GM18867 (cell line): ENCODE data around the gene NR0B2.
"Not testable (repeated sequence)": the region's sequence is repeated elsewhere in the genome, so short reads cannot be mapped to it uniquely, and the experiment has no call there.

ENCODE experiments used
- ATAC-seq: cut with Tn5 transposase; IDR thresholded peaks from one replicate; pipeline ENCODE4 v1.9.1; 2021; ENCODE audit warnings: mild to moderate bottlenecking, moderate library complexity; ENCODE audit not compliant: unreplicated experiment

Gene NR0B2

DNA sequence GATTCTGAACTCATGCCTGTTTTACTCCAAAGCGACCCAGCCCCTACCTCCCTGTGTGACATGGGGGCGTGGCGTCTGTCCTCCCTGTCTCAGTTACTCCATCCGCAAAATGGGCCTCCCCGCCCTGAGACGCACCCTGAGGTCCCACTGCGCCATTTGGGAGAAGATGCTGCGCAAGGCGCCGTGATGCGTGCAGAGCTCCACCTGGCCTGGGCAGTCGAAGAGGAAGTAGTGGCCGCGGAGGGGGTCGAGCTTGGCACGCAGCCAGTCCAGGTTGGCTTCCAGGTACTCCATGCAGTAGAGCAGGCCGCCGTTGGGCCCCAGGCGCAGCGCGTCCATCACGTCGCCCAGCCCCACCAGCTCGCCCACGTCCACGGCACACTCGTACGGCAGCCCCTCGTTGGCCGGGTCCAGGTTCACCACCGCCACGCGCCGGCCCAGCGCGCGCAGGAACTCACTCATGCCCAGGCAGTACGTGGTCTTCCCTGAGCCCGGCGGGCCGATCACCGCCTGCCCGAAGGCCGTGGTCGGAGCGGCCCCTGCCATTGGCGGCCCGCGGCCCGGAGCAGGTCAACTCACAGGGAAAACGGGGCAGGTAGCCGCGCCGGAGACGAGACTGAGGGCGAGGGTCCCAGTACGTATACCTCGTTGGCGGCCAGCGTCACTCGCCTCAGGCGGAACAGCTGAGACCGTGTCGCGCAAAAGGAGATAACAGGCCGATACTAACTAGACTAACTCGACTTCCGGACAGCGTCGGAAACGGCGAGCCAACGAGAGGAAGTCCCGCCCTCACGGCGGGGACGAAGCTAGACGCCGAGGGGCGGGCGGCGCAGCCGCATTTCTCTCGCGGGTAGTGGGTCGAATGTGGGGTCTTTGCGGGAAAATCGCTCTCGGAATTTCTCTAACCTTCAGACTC lies 24.0 kb downstream of the NR0B2 start, which contains the start of gene GPN2:
TSS of gene GPN2 (minus strand) at position 733 of the 916 bp plus-strand sequence. CDS start at position 546, 187 bp downstream.
- peak; percentile 82 for ATAC-seq

DNA sequence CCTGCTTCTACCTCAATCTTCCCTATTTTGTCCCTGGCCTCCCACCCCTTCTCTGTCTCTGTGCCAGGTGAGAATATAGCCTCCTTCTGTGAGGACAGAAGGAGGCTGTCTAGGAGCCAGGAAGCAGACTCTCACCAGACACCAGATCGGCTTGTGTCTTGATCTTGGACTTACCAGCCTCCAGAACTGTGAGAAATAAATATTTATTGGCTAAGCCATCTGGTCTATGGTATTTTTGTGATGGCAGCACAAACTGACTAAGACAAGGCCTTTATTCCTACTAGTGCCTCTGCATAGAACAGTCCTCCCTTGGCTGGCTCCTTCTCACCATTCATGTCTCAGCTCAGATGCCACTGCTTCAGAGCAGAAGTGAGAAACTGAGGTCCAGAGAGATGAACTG lies 25.5 kb downstream of the NR0B2 start:
- no peak for ATAC-seq

DNA sequence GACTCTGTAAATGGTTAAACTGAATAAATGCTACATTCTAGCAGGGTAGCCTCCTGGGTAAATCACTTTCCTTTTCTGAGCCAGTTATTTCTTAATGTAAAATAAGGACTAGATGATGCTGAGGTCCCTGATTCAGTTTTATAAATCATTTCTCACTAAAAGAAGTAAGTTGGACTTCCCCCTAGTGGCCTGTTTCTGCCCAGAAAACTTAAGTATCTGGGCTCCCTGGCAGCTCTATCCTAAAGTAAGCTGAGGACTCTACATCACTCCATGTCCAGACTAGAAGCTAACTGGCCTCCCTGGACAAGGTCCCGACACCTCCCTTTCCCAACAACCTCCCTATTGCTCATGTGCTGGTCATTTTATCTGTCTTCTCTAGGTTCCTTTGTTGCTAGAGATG lies 26.6 kb downstream of the NR0B2 start:
- ATAC-seq = no peak

DNA sequence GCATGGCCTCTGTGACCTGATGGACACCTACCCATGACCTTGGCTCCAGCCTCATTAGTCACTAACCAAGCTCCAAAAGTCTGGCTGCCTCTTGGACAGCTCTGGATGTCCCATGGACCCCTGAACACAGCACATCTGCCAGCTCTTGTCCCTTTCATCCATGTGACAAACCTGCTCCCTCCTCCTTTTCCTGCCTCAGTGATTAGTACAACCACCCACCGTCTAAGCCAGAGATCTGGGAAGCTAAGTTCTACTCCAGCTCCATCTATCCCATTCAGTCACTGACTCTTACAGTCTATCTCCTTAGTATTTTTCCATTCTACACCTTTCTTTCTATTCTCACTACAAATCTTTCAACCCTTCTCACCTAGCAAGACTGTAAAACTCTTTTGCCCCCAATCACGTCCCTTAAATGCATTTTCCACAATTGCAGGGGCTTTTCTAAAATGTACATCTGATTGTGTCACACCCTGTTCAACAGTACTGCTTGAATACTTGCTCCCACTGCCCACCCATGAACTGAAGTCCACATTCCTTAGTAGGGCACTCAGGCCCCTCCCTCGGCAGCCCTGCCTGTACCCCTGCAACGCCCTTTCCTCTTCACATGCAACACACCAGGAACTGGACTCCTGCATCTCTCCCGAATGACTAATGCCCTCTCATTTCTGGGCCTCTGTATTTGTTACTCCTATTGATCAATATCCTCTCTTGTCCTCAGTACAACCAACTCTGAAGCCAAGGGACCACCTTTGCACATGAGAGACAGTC lies 30.9 kb downstream of the NR0B2 start:
- ATAC-seq = no peak

DNA sequence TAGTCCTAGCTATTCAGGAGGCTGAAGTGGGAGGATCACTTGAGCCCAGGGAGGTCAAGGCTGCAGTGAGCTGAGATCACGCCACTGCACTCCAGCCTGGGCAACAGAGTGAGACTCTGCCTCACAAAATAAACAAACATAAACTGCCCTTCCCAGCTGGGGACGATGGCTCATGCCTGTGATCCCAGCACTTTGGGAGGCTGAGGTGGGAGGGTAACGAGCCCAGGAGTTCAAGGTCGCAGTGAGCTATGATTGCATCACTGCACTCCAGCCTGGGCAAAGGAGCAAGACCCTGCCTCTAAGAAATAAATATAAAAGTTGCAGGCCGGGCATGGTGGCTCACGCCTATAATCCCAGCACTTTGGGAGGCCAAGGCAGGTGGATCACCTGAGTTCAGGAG lies 32.2 kb downstream of the NR0B2 start:
- not testable (repeated sequence) for ATAC-seq

DNA sequence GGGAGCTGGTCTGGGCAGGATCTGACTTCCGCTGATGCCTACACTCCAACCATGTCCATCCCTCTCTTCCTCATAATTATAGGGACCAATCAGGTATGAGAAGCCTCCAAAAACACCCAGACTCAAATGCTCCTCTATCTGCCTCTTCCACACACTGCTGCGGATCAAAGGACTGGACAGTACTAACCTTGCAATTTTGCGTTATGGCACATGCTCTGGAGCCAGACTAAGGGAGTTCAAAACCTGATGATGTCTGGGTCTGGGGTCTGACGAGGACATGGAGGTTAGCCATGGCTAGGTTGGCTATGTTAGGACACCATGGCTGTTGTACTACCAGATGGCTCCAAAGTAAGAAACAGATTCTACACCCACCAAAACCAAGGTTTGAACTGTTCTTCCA lies 34.0 kb downstream of the NR0B2 start:
- no peak for ATAC-seq

DNA sequence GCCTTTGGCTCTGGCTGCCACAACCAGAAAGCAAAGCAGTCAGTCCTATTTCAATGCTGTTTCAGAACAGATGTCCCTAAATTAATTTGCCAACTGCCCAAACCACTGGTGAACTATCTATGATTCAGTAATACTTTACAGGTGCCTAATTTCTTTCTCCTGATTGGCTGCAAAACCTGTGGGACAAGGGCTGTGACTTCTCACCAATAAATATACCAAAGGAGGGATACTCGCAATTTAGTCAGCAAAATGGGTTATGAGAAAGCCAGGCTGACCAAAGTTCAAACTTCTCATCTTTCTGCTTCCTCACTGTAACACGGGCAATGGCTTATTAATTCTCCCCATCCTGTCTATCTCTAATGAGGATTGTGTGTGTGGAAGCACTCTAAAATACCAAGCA lies 36.4 kb downstream of the NR0B2 start:
- no peak for ATAC-seq

DNA sequence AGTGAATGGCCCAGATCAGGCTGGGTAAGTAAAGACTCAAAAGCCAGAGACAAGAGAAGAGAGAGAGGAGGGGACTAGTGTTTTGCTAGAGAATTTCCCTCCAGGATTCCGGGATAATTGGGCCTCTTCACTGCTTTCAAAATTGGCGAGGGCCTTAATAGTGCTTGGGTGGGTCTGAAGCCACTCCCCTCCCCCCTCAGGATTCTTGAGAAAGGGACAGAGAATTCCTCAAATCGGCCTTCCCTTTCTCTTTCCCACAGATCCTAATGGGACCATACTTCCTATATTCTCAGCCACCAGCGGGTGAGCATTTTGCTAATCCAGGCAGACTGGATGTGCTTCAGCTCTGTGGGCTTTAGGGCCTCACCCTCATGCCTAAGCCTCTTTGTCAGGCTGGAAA lies 38.9 kb downstream of the NR0B2 start:
- ATAC-seq = no peak

DNA sequence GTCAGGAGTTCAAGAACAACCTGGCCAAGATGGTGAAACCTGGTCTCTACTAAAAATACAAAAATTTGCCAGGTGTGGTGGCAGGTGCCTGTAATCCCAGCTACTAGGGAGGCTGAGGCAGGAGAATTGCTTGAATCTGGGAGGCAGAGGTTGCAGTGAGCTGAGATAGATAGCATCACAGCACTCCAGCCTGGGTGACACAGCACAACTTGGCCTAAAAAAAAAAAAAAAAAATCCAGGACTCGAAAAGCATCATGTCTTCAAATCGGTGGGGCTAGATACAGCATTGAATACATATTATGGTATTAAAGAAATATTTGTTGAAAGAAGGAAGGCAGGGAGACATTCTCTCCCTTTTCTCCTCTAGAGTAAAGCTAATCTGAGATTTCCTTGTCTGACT lies 40.7 kb downstream of the NR0B2 start:
- not testable (repeated sequence) for ATAC-seq

DNA sequence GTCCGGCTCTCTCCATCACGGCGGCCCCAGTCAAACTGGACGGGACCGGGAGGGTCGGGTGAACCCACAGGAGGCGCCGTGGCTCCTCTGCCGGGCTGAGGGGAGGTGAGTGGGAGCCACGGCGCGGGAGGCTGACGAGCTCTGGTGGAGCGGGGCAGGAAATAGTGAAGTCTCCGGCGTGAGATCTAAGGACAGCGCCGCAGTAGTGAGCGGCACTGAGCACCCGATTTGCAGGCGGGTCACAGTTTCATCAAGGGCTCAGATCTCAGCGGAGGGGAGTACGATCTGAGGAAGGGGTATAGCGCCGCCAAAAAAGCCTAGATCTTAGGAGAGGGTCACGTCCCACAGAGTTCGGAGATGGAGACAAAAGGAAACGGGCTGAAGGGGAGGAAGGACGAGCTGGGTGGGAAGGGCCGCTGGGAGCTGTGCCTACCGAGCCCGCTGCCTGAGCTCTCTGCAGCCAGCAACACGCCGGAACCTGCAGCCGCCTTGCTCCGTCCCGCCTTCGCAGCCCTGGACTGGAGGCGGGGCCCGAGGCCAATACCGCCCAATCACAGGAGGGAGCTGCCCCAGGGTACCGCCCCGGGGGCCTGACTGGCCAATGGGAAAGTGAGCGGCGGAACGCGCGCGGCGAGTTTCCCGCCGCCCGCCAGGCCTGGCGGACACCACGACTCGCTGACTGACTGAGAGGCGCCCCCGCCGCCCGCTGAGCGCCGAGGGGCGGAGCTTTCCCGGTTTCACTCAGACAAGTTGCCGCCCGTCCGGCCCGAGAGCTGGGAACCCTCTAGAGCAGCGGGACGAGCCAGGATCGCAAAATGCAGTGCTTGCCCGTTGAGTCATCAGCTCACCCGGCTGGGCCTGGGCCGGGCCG lies 48.9 kb downstream of the NR0B2 start:
- ATAC-seq = peak; percentile 91

DNA sequence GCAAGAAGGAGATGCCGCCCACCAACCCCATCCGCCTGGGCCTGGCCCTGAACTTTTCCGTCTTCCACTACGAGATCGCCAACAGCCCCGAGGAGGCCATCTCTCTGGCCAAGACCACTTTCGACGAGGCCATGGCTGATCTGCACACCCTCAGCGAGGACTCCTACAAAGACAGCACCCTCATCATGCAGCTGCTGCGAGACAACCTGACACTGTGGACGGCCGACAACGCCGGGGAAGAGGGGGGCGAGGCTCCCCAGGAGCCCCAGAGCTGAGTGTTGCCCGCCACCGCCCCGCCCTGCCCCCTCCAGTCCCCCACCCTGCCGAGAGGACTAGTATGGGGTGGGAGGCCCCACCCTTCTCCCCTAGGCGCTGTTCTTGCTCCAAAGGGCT lies 50.1 kb downstream of the NR0B2 start:
- no peak for ATAC-seq

DNA sequence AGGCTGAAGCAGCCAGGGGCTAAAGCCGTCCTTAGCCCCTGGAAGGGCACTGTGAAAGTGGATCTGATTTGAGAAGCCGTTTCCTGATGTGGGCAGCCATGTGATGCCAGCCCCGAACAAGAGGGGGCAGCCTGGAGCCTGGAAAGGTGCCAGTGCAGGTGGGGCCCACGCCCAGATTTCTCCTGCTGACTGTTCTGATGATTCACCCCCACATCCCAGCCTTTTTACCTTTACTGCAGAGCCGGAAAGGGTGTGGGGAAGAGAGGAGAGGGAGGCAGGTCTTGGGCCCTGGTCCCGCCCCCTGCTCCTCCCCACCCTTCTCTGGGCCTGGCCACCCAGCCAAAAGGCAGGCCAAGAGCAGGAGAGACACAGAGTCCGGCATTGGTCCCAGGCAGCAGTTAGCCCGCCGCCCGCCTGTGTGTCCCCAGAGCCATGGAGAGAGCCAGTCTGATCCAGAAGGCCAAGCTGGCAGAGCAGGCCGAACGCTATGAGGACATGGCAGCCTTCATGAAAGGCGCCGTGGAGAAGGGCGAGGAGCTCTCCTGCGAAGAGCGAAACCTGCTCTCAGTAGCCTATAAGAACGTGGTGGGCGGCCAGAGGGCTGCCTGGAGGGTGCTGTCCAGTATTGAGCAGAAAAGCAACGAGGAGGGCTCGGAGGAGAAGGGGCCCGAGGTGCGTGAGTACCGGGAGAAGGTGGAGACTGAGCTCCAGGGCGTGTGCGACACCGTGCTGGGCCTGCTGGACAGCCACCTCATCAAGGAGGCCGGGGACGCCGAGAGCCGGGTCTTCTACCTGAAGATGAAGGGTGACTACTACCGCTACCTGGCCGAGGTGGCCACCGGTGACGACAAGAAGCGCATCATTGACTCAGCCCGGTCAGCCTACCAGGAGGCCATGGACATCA lies 50.7 kb downstream of the NR0B2 start, which contains the start of gene SFN:
TSS of gene SFN (plus strand) at position 369 of the 904 bp plus-strand sequence. CDS start at position 433, 64 bp downstream.
- no peak for ATAC-seq

DNA sequence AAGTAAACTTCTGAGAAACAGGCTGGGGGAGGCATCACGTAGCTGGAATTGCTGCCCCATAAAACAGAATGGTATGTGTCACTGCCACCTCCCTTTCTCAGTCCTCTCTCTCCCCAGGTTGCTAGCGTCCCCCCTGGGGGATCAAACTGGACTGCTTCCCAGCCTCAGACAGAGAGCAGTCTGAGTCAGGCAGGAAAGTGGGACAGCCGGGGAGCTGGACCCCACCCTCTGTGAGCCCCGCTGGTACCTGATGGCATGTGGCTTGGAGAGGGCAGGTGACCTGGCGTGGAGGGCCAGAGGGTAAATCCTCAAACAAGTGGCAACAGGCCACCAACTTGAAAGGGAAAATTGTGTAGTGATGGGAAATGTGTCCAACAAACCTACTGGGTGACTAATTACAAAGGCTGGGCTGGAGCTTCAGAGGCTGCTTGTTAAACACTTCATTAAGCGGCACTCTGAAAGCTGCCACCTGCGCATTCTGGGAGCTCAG lies 51.8 kb downstream of the NR0B2 start:
- ATAC-seq = no peak
